ENCODE data around the gene PEX16.
"Not testable (repeated sequence)": the region's sequence is repeated elsewhere in the genome, so short reads cannot be mapped to it uniquely, and the experiment has no call there.

Gene PEX16

DNA sequence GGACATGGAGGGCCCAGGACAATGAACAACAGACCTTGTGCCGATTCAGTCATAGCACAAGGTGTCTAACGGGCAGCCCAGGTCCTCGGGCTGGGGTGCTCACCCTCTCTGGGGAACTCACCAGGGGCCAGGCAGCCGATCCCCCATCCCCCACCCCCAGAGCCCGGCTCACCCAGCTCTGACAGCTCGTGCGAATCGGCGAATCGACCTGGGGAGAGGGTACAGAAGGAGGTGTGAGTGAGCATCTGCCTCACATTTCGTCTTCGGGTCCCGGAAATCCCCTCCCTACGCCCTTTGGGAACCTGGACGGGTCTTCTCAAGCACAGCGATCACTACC is 423 bp downstream of the PEX16 start:
- no peak for DNase-seq

DNA sequence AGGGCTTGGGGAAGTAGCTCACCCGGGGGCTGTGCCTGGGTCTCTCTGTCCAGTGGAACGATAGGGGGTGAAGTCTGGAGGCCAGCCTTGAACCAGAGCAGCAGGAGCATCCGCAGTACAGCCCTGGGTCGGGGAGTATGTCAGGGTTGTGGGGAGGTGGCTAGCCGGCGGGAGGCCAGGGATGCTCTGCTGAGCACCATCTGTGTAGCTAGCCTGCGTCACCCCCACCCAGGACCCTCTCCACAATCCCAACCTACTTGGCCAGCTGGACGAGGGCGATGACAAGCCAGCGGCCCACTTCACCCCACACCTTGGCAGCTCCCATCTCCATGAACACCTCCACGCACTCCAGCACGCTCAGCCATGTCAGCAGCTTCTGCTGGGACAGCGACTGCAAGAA is 2.2 kb downstream of the PEX16 start:
- no peak for DNase-seq

DNA sequence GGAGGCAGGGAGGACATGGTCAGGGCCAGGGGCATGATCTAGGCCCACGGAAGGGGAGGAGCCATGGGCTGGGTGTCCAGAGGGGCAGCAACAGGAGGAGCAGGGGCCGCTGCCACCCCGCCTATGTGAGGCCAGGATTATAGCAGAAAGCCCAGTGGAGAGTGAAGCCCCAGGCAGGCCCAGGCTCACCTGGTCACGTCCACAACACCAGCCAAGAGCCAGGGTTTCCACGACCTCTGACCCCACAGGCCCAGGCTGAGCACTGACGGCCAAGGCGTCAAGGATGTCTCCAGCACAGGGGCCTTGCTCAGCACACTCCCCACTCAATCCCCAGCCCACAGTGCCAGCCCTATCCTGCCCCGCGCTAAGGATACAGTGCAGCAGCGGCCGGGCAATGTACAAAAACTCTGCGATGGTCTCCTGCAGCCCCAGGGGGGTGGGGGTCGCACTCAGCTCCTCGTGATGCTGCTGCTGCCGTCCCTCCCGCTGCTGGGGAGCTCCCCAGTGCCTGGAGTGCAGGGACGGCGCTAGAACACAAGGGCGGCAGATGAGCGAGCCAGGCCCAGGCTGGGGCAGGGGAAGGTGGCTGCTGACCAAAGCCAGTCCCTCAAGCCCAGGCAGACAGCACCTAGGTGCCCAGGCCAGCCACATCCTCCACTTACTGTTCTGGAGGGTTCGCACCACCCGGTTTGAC is 3.6 kb downstream of the PEX16 start:
- no peak for DNase-seq

DNA sequence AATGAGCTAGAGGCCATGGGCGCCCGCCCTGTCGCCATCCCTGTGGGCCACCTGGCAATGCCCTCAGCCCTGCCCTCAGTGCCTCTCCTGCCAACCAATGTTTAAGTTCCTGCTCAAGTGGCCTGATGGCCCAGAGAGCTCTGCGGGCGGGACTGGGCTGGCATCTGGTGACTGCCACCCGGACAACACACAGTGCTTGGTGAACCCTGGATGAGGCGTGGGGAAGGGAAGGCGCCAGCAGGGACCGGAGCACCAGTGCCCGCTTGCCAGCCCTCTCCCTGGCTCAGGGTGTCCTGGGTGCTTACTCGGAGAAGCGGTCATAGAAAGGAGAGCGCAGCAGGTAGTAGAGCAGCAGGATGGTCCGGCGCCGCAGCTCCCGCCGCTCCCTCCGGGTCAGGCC is 4.2 kb downstream of the PEX16 start:
- no peak for DNase-seq

DNA sequence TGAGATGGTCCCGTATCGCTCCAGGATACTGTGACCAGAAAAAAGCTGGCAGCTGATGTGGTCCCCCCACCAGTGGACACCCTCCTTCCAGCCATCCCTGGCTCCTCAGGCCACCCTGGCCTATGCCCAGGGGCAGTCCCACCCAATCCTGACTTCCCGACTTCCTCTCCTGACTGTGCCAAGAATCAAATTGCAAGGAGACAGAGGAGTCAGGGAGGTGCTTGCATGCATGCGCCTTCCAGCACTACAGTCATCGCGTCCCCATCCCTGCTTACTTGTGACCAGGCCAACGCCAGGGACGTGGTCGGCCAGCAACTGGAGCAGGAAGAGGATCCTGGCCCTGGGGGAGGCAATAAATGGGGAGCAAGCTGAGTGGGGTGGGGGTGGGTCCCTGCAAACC is 7.1 kb downstream of the PEX16 start:
- no peak for DNase-seq

DNA sequence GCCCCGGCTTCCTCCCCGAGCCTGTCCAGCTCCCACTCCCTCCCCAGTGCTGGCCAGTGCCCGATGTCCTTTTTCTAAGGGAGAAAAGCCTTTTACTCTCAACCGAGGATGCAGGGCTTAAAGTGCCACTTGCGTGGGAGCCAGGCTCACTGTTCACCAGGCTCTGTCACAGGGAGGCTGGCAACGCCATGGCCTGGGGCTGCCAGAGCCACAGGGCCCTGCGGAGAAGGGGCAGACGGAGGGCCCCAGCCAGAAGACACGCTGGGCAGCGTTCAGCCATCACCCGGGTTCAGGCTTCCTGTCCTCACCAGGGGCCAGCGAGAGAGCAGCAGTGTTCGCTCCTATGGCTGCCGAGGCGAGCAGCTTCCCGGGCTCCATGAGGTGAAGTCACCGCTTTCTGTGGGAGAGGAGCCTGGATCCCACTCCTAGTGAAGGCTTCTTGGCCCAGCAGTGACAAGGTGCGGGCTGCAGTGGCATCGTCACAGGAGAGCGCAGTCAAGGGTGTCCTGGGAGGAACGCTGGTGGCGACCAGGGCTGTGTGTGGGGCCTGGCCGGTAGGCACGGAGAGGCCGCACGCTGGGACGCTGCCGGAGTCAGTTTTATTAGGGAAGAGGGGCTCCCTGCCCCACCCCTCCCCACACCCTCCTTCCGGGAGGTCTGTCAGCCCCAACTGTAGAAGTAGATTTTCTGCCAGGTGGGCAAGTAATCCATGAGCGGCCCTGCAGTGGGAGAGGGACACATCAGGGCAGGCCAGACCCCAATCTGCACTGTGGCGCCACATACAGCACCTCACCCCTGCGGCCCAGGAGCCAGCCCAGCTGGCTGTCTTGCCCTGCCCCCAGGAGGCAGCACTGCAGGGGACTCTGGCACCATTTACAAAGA is 7.8 kb downstream of the PEX16 start:
- no peak for DNase-seq

DNA sequence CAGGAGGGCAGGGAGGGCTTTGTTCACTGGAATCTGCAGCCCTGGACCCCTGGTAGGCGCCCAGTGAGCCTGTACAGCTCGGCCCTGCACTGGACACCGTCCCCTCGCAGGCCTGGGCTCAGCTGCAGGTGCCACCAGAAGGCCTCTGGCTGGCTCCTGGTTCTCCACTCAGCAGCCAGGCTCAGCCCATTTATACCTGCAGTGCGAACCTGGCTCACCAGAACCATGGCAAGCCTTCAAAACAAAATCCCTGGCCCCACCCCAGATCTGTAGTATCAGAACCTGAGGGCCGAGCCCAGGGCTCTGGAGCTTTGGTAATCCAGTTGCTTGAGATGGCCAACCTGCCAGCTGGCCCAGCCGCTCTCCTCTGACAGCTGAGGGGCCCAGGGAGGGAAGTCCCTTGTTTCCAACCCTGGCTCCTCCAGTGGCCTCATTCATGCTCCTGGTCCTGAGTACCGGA is 9.7 kb downstream of the PEX16 start:
- no peak for DNase-seq

DNA sequence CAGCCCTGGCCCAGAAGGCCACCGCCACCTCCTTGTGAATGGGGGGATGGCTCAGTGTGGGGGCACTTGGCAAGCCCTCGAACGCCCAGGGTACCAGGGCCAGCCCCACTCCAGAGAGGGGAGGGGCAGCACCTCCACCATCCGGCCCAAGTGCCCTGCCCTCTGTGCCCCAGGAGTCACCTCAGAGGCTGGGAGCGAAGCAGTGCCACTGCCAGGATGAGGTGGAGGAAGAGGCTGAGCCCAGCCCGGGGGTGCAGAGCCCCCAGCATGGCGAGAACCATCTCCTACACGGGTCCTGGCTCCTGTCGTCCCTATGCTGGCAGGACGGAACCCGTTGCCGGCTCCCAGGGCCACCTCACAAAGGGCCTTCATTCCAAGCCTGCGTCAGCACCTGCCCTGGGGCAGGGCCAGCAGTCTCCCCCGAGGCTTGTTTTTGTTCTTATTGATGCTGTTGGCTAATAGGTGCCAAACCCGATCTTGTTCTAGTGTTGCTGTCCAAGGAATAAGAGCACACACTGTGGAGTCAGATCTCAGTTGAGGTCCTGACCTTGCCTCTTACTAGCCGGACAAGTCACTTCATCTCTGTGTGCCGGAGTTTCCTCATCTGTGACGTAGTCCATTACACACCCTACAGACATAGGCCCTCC is 10.6 kb downstream of the PEX16 start, which contains the start of gene FREY1:
FREY1 (minus strand) TSS at position 307 of the 647 bp plus-strand sequence; CDS start at position 281, 26 bp downstream.
- no peak for DNase-seq

DNA sequence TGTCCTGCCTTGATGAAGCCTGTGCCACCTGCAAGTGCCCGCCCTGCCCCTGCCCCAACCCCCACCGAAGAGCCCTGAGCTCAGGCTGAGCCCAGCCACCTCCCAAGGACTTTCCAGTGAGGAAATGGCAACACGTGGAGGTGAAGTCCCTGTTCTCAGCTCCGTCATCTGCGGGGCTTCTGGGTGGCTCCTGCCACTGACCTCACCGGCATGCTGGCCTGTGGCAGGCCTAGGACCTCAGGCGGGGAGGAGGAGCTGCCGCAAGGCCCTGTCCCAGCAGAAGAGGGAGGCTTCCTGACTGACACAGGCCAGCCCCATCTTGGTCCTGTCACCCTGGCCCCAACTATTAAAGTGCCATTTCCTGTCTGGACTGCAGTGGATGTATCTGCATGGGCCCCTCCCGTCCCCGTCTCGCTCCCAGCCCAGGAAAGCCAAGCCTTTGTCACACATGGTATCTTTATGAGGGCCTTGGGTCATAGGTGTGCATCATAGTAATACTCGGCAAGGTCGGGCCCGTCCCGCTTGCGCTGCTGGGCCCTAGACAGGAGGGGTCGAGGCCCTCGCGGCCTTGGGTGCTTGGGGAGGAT is 11.5 kb downstream of the PEX16 start:
- no peak for DNase-seq

DNA sequence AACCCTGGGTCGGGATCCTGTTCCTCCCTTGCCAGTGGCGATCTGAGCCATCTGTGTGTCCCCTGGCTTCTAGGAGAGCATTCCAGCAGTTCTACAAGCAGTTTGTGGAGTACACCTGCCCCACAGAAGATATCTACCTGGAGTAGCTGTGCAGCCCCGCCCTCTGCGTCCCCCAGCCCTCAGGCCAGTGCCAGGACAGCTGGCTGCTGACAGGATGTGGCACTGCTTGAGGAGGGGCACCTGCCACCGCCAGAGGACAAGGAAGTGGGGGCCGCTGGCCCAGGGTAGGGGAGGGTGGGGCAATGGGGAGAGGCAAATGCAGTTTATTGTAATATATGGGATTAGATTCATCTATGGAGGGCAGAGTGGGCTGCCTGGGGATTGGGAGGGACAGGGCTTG is 12.1 kb downstream of the PEX16 start:
- not testable (repeated sequence) for DNase-seq

DNA sequence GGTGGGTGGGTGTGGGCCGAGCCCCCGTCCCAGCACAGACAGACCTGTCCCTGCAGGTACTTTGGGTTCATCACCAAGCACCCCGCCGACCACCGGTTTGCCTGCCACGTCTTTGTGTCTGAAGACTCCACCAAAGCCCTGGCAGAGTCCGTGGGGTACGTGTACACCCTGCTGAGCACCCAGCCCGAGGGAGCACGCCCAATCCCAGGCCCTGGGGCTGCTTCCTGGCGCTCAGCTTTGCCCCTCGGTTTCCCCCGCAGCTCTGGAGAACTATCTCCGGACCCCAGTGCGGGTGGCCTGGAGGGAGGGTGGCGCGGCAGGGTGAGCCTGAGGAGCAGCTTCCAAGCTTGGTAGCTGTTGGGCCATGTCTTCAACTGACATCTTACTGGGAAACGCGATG is 12.6 kb downstream of the PEX16 start:
- no peak for DNase-seq

DNA sequence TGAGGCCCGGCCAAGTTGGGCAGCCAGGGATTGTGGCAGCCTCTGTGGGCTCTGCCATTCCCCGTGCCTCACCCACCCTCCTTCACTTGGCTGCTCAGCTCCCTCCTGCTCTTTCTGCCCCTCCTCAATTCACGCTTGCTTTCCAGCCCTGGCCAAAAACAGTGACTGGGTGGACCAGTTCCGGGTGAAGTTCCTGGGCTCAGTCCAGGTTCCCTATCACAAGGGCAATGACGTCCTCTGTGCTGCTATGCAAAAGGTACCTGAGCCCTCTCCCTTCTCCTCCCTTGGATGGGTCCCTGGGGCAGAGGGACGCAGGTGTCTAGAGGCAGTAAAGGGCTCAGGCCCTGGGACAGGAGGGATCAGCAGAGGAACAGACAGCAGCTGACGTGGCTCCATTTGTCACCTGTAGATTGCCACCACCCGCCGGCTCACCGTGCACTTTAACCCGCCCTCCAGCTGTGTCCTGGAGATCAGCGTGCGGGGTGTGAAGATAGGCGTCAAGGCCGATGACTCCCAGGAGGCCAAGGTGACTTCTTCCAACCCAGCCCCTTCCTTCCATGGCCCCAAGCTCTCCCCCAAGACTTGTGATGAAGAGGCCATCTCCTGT is 13.3 kb downstream of the PEX16 start:
- DNase-seq = no peak

DNA sequence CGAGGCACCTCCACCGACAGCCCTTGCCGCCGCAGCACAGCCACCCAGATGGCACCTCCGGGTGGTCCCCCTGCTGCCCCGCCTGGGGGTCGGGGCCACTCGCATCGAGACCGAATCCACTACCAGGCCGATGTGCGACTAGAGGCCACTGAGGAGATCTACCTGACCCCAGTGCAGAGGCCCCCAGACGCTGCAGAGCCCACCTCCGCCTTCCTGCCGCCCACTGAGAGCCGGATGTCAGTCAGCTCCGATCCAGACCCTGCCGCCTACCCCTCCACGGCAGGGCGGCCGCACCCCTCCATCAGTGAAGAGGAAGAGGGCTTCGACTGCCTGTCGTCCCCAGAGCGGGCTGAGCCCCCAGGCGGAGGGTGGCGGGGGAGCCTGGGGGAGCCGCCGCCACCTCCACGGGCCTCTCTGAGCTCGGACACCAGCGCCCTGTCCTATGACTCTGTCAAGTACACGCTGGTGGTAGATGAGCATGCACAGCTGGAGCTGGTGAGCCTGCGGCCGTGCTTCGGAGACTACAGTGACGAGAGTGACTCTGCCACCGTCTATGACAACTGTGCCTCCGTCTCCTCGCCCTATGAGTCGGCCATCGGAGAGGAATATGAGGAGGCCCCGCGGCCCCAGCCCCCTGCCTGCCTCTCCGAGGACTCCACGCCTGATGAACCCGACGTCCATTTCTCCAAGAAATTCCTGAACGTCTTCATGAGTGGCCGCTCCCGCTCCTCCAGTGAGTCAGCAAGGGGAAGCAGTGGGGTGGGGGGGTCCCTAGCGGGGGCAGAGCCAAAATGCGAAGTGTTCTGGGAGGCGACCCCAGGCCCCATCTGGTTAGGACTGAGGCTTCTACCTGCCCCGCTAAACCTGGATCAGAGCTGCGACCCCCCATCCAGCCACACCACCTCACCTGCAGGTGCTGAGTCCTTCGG is 15.0 kb downstream of the PEX16 start:
- DNase-seq = no peak

DNA sequence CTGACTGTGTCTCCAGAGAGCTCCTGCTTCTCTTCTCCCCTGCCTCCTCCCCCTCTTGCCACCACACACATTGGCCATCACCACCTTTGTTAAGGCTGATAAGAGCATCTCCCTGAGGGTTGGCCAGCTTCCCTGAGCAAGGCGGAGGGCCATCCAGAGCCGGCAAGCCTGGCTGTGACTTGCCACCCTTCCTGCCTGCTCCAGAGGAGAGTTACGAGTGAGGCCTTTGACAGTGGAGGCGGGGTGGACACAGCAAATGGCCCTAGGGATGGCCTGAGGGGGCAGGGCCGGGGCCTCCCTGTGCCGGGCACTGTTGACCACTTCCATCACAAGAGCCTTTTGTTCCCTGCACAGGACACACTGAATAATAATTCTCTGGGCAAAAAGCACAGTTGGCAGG is 16.1 kb downstream of the PEX16 start:
- no peak for DNase-seq

DNA sequence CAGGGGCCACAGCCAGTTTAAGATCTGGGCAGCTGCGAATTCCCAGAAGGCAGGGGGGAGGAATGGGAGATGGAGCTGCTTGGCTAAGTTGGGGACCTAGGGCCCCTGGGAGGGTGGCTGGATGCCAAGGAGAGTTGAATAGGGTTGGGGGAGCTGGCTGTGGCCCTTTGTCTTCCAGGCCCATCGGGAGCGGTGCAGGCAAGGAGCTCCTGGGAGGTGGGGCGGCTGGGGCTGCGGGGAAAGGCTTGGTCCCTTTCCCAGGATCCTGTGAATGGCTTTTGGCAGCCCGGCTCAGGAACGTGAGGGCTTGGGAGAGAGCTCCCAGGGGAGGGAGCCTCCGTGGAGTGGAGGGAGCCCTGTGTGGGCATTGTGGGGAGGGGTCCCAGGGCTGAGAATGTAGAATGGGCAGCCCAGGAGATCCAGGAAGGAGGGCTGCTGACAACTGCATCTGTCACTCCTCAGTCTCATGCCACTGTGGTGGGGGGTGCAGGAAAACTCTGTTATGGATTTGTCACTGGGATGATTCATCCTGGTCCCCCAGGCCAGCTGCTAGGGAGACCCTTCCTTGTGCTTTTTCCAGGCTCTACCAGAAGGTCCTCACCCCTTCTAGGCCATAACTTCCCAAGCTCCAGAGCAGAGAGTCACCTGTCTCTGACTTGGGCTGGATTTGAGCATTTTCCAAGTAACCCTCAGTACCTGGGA is 16.6 kb downstream of the PEX16 start:
- DNase-seq = no peak

DNA sequence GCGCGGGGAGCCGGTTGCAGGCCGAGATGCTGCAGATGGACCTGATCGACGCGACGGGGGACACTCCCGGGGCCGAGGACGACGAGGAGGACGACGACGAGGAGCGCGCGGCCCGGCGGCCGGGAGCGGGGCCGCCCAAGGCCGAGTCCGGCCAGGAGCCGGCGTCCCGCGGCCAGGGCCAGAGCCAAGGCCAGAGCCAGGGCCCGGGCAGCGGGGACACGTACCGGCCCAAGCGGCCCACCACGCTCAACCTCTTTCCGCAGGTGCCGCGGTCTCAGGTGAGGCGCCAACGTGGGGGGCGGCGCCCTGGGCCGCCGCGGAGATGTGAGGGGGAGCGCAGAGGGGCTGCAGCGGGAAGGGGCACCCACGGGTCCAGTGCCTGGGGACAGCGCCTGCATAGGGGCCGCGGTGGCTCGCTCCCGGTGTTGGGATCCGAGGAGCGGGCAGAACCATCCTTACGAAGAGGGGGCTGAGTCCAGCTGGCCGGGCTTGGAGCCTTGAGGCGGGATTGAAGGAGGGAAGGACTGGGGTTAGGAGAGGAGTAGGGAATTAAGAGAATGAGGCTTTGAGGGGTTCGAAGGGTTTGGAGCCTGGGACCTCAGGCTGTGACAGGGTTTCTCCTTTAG is 17.4 kb downstream of the PEX16 start:
- DNase-seq = not testable (repeated sequence)

DNA sequence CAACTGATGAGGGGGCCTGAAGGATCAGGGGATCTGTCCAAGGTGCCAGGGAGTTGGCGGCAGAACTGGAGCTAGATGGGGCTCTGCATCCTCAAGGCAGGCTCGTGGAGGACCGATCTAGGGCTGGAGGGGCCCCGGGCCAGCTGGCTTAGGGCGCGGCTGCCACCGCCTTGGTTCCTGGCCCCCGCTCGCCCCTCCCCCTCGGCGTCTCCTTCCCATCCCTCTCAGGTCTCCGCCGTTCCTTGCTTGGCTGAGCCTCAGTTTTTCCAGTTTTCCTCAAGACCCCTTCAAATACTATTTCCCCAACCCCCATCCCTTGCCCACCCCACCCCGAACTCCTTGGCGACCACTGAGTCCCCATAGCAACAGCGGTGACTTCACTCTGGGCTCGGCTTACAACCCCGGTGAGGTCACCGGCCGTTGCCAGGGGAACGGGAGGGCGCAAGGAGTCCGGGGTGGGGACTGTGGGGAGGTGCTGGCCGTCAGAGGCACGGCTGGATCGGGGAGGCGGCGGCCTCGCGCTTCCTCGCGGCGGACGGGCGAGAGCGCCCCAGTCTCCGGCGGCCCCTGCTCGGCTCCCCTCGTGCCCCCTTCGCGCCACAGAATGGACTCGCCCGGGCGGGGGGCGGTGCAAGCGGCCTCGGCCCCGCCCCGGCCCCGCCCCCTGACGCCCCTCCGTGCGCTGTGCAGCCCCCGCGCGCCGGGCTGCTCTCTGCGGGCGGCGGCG is 18.1 kb downstream of the PEX16 start:
- no peak for DNase-seq

DNA sequence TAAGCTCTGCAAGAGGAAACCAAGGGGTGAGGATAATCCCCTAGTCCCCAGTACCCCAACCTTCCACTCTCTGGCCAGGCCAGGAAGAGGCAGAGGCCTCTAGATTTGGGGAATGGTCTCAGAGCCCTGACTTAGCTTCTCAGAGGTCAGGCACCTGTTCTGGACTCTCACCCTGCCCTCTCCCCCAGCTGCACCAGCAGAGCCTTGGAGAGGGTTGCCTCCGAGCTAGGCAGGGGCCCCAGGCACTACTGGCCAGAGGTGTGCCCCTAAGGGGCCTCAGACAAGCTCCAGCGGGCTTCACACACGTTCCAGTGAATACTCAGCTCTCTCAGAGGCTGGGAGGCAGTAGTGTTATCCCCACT is 18.6 kb downstream of the PEX16 start:
- no peak for DNase-seq

DNA sequence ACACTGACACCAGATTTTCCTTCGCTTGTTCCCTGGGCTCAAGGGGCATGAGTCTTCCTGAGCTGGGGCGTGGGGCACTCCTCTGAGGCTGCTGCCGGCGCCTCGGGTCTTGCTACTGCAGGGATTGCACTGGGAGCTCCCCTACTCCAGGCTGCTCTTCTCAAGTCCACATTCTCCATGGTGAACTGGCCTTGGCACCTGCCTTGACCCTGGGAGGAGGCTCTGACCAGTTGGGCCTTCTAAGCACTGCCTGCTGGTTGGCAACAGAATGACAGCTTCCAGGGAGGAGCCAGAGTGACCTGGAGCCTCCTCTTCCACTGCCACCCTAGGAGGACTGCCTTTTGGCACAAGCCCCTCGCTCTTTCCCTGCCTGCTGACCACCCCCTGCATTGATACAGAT is 20.1 kb downstream of the PEX16 start:
- DNase-seq = no peak

DNA sequence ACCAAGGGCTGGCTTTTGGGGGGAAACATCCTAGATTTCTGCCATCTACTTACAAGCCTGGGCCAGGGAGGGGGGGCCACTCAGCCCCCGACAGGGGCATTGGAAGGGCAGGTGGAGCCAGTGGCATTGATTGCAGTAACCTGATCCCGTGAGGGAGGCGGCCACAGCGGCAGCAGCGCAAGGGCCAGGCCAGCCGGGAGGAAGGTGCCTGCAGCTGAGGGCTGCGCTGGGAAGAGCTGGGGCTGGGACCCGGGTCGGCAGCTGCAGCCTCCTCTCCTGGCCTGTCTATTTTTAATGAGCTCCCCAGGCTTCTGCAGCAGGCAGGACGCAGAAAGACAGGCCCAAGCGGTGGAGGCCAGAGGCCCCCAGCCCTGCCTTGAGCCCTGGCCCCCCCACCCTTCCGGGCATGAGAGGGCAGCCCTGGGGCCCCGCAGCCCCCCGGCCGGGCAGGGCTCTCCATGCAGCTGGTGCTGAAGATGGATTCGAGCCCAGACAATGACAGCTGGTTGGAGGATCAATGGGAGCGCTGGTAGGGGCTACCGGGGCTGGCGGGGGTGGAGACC is 21.2 kb downstream of the PEX16 start:
- no peak for DNase-seq
